Prostate gland (tissue), 2 donors: Measurements from ENCODE around the gene C6orf136. TPM values are rescaled to one million over a fixed set of nuclear protein-coding genes. Genes with fewer than 3 reads are reported as not detected.

Experiments
- DNase-seq: peaks from one replicate; pipeline ENCODE4 v3.0.0-alpha.2; 2019; ENCODE audit warnings: low spot score
- H3K27ac ChIP-seq, 2 donors: fragments of 200-600 bp; sonication (generic); 2 replicates each; pipeline ENCODE4 v1.5.1; 2017 to 2019
- H3K27me3 ChIP-seq: fragments of 200-600 bp; sonication (generic); replicated peaks from 2 replicates; pipeline ENCODE4 v1.5.1; 2019; ENCODE audit not compliant: insufficient read depth
- H3K36me3 ChIP-seq, 2 donors: fragments of 200-600 bp; sonication (generic); 1 replicate in 1 of 2; 2 replicates in 1 of 2; pipeline versions ENCODE4 v1.5.1 to v1.8.1; 2017 to 2019
- H3K4me1 ChIP-seq: fragments of 200-600 bp; sonication (generic); replicated peaks from 2 replicates; pipeline ENCODE4 v1.5.1; 2019
- H3K4me3 ChIP-seq, 2 donors: fragments of 200-600 bp; sonication (generic); 2 replicates each; pipeline ENCODE4 v1.5.1; 2017 to 2019
- H3K9me3 ChIP-seq: fragments of 200-600 bp; sonication (generic); 2 replicates; pipeline ENCODE4 v1.5.1; 2017
- POLR2A ChIP-seq: fragments of 450-650 bp; IDR thresholded peaks from one replicate; pipeline ENCODE4 v1.6.1; 2016; ENCODE audit warnings: antibody characterized with exemption, mild to moderate bottlenecking
- POLR2AphosphoS5 ChIP-seq: sonication (generic); formaldehyde crosslinking; IDR thresholded peaks from one replicate; pipeline ENCODE4 v1.6.1; 2017; ENCODE audit warnings: antibody characterized with exemption
- WGBS: methylation state at CpG from one replicate; pipeline ENCODE4 v1.1.5; 2018; 5-methylcytosine and 5-hydroxymethylcytosine counted together
- intact Hi-C: fragments of 100-400 bp; cut with DNase I; formaldehyde crosslinking; loops from one replicate; pipeline ENCODE4 v1.14.2; 2022
- total RNA-seq, 2 donors: library from RNA; depleted of rRNA; stranded (reverse); fragments of >200 nt; gene quantifications; one replicate each; pipeline ENCODE4 v1.1.0, GENCODE V29; 2016
- TF ChIP-seq, protein P1 (sequence below), 4 experiments: fragments of 200-600 bp in 2 of 4; fragments of 450-650 bp in 2 of 4; sonication (generic) in 2 of 4; IDR thresholded peaks; 1 replicate in 3 of 4; 2 replicates in 1 of 4; pipeline ENCODE4 v1.5.1; 2016 to 2019; ENCODE audit warnings: antibody characterized with exemption in 4 of 4, mild to moderate bottlenecking in 2 of 4, moderate library complexity in 2 of 4

The C6orf136 gene
- total RNA-seq, 2 donors from 2014 or later, result 12.8 to 18.5 TPM

DNA sequence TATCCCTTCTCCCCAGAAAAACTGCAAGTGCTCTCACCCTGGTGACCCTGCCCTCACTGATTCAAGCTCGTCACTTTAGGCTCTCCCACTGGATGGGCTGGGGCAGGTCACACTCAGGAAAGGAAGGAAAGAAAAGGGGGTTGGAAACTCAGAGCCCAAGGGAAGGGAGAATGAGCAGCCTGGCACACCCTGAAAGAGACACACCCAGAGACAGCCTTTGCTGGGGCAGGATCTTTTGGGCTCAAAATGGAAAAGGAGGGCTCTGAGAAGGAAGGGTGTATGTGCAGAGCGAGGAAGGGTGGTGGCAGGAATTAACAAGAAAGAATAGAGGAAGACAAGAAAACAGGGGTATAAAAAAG is 37.0 kb downstream of the C6orf136 start:
- DNase-seq, result no peak
- no peak for TF ChIP-seq POLR2AphosphoS5
- no peak for TF ChIP-seq POLR2A
- TF ChIP-seq, protein P1, sequence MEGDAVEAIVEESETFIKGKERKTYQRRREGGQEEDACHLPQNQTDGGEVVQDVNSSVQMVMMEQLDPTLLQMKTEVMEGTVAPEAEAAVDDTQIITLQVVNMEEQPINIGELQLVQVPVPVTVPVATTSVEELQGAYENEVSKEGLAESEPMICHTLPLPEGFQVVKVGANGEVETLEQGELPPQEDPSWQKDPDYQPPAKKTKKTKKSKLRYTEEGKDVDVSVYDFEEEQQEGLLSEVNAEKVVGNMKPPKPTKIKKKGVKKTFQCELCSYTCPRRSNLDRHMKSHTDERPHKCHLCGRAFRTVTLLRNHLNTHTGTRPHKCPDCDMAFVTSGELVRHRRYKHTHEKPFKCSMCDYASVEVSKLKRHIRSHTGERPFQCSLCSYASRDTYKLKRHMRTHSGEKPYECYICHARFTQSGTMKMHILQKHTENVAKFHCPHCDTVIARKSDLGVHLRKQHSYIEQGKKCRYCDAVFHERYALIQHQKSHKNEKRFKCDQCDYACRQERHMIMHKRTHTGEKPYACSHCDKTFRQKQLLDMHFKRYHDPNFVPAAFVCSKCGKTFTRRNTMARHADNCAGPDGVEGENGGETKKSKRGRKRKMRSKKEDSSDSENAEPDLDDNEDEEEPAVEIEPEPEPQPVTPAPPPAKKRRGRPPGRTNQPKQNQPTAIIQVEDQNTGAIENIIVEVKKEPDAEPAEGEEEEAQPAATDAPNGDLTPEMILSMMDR (IDR thresholded peaks at IDR 0.05), result no peak
- Histone ChIP-seq H3K27me3 (no peaks in the 10 kb centered on the region), H3K27ac (peak overlapping the region; percentile 92 to 97), H3K4me3 (peak overlapping the region; percentile 66 to 88), H3K4me1 (peaks cover 4% of the 10 kb centered on the region), H3K36me3 (no peaks in the 10 kb centered on the region), H3K9me3 (no peaks in the 10 kb centered on the region)
- 30% methylated on average over 2 of the region's 2 CpGs for WGBS
- intact Hi-C loops, result no loop called here

DNA sequence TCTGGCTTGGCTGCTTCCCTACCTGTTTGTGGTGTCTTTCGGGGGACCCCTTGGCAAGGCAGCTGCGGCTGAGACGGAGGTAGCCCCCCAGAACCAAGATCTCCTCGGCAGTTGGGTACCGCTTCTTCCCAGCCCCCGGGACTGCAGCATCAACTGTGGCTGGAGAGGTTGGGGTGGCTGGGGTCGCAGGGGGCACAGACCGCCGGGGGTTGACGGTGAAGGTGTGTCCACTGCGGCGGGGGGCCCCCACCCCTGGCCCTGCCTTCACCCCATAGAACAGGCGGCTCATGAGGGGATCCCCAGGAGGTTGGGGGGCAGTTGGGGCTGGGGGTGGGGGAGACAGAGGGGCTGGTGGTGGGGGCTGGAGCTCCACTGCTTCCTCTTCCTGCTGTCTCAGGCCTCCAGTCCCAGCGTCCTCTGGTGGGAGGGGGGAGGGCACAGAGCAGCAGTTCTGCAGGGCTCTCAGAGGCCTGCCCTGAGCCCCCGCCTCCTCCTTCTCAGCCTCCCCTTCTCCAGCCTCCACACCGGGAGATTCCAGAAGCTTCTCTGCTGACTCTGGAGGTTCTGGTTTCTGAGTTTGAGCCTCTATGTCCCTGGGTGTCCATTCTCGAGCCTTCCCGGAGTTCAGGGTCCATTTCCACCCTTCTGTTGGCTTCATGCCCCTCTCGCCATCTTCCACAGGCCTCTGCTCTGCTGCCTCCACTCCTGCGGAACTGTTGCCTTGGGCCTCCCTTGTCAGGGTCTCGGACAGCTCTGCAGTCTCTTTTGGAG is 37.6 kb downstream of the C6orf136 start:
- H3K27ac ChIP-seq, result peak overlapping the region; percentile 92 to 97
- 48% methylated on average over 21 of the region's 21 CpGs for WGBS
- no peak for DNase-seq
- no peaks in the 10 kb centered on the region for H3K27me3 ChIP-seq
- intact Hi-C loops, result loop anchor here (5.0 kb wide), 1 partner anchor 67 kb away; the partner anchor contains the start of genes MRPS18B and PPP1R10
- H3K9me3 ChIP-seq, result no peaks in the 10 kb centered on the region
- TF ChIP-seq, protein P1 (IDR thresholded peaks at IDR 0.05), result no peak
- TF ChIP-seq POLR2AphosphoS5, result no peak
- TF ChIP-seq POLR2A, result no peak
- peaks cover 4% of the 10 kb centered on the region for H3K4me1 ChIP-seq
- H3K36me3 ChIP-seq, result no peaks in the 10 kb centered on the region
- H3K4me3 ChIP-seq, result peak overlapping the region; percentile 66 to 88

DNA sequence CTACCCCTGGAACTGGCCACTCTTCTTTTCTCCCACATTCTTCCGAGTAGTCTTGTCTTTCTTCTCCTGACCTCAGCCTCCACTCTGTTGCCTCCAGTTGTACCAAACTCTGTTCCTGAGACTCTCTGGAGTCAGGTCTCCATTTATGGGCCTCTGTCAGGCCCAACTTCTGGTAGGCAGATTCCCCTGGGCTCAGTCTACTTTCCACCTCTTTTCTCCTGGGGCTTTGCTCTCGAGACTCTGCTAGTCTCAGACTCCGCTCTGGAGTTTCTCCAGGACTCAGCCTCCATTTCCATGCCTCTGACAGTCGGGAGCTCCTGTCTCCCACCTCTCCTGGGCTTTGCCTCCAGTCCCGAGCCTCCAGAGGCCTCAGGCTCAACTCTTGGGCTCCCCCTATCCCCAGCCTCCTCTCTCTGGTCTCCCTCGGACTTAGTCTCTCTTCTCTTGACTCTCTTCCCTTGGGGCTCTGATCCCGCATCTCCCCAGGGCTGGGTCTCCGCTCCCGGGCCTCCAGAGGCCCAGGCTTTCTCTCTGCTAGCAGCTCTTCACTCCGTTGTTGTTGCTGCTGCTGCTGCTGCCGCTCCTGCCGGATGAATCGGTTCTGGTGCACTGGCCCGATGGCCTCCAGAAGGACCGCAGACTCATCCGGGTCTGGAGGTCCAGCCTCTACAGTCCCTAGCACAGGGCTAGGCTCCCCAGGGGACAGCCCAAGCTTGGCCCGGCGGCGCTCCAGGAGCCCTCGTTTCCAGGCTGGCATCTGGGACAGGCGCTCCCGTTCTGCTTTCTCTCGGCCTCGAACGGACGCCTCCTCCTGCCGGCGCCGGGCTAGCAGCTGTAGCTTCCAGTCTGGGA is 38.5 kb downstream of the C6orf136 start:
- Histone ChIP-seq H3K4me1 (peaks cover 4% of the 10 kb centered on the region), H3K4me3 (peak overlapping the region; percentile 66 to 88), H3K9me3 (no peaks in the 10 kb centered on the region), H3K27me3 (no peaks in the 10 kb centered on the region), H3K36me3 (no peaks in the 10 kb centered on the region), H3K27ac (peak overlapping the region; percentile 92 to 97)
- intact Hi-C loops, result loop anchor here (2.0 to 5.0 kb wide), 2 partner anchors 35 to 68 kb away; partner anchors contain the start of genes MRPS18B, PPP1R10 and TUBB
- 54% methylated on average over 27 of the region's 29 CpGs for WGBS
- DNase-seq, result no peak
- TF ChIP-seq, protein P1 (IDR thresholded peaks at IDR 0.05), result no peak
- no peak for TF ChIP-seq POLR2AphosphoS5
- TF ChIP-seq POLR2A, result no peak

DNA sequence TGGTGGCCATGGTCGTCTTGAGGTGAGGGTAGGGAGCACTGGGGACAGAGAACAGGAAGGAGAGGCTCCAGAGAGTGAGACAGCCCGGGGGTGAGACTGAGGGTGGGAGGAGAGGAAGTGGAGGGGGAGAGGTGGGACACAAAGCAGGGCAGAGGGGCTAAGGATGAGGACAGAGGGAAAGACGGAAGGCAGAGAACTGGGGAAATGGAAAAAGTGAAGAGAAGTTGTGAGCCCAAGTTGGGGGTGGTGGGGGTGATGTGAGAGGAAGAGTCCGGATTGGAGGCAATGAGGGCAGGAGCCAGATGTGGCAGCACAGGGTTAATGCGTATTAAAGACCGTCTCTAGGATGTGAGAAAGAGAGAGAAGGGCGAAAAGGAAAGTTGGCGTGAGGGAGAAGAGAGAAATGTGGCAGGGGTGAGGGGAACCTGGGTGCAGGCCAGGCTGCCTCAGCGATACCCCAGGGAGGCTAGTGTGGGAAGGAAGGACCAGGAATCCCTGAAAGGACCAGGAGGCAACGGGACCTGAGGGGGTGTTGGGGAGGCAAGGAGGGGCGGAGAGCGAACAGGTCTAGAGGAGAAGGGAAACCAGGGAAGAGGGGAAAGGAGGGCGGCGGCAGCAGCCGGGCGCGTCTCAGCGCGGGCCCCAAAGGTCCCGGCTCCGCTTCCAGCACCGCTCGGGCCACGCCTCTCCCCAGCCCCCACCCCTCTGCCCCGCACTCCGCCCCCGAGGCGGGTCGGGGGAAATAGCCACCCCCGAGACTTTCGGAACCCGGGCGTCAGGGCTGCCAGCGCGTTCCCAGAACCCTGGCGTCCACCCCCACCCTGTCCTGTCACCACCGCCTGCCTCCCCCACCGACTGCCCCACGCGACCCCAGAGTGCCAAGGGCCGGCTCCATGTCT is 39.3 kb downstream of the C6orf136 start, which contains the start of gene PPP1R18:
Gene PPP1R18 (minus strand): TSS at position 637 of the 899 bp plus-strand sequence. CDS start 627 bp downstream, at position 10.
- intact Hi-C loops, result loop anchor here (2.0 to 5.0 kb wide), 2 partner anchors 35 to 69 kb away; partner anchors contain the start of genes MRPS18B, PPP1R10 and TUBB

More for the DNA sequence above, 39.3 kb downstream of the C6orf136 start, which contains the start of gene PPP1R18:
- peak; percentile 69 for DNase-seq
- Histone ChIP-seq H3K27me3 (no peaks in the 10 kb centered on the region), H3K9me3 (no peaks in the 10 kb centered on the region), H3K4me3 (peak within 1 kb of the TSS; percentile 66 to 88), H3K36me3 (no peaks in the 10 kb centered on the region), H3K4me1 (peaks cover 4% of the 10 kb centered on the region), H3K27ac (peak within 1 kb of the TSS; percentile 92 to 97)
- 2% methylated on average over 41 of the region's 41 CpGs for WGBS
- TF ChIP-seq, protein P1 (IDR thresholded peaks at IDR 0.05), result no peak
- TF ChIP-seq POLR2AphosphoS5 (peak; percentile 8), POLR2A (peak; percentile 59)
